Erythroblast (primary cell): ENCODE results near the gene PACC1.

Experiments used
- GATA1 ChIP-seq: IDR thresholded peaks from 2 replicates; pipeline ENCODE4 v1.6.1; 2011; ENCODE audit warnings: low read depth, mild to moderate bottlenecking, control low read depth, low read length, moderate library complexity
- POLR2A ChIP-seq: IDR thresholded peaks from 2 replicates; pipeline ENCODE4 v1.6.1; 2011; ENCODE audit warnings: mild to moderate bottlenecking, low read length

GRCh38 chr1:212377644-212378043 is 37.0 kb downstream of the PACC1 start:
- no peak for TF ChIP-seq POLR2A
- TF ChIP-seq GATA1, result no peak
